ENCODE data around the gene UBE3B.

DNA sequence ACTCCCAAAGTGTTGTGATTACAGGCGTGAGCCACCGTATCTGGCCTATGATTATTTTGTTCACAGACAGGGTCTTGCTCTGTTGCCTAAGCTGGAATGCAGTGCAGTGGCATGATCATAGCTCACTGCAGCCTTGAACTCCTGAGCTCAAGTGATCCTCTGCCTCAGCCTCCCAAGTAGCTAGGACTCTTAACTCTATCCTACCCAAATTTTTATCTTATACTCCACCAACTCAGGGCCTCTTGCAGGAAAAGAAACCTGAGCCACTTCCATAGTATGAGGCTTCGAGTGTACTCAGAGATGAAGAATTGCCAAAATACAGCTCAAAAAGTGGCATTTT lies 95.0 kb downstream of the UBE3B start:
- TF ChIP-seq, protein P1, sequence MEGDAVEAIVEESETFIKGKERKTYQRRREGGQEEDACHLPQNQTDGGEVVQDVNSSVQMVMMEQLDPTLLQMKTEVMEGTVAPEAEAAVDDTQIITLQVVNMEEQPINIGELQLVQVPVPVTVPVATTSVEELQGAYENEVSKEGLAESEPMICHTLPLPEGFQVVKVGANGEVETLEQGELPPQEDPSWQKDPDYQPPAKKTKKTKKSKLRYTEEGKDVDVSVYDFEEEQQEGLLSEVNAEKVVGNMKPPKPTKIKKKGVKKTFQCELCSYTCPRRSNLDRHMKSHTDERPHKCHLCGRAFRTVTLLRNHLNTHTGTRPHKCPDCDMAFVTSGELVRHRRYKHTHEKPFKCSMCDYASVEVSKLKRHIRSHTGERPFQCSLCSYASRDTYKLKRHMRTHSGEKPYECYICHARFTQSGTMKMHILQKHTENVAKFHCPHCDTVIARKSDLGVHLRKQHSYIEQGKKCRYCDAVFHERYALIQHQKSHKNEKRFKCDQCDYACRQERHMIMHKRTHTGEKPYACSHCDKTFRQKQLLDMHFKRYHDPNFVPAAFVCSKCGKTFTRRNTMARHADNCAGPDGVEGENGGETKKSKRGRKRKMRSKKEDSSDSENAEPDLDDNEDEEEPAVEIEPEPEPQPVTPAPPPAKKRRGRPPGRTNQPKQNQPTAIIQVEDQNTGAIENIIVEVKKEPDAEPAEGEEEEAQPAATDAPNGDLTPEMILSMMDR (IDR thresholded peaks at IDR 0.05) = no peak
- no peak for TF ChIP-seq POLR2A (IDR thresholded peaks at IDR 0.05)

Data from prostate gland (tissue), 2 donors.